ENCODE results near the gene HOXA3.

Gene HOXA3

DNA sequence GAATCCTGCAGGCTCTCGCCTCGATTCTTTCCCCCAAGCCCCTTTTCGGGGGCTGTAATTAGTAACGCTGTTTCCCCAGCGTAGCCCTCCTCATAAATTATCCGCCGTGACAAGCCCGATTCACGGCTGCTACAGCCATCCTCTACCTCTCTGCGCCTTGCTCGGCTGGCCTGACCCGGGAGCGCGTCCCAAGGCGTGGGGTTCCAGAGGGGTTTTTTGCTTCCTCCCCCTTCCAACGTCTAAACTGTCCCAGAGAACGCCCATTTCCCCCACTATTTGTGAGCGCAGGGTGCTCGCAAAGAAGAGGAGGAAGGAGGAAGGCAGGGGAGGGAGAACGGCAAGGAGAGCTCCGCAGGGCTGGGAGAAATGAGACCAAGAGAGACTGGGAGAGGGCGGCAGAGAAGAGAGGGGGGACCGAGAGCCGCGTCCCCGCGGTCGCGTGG lies 9.8 kb downstream of the HOXA3 start:
- no peak for DNase-seq

DNA sequence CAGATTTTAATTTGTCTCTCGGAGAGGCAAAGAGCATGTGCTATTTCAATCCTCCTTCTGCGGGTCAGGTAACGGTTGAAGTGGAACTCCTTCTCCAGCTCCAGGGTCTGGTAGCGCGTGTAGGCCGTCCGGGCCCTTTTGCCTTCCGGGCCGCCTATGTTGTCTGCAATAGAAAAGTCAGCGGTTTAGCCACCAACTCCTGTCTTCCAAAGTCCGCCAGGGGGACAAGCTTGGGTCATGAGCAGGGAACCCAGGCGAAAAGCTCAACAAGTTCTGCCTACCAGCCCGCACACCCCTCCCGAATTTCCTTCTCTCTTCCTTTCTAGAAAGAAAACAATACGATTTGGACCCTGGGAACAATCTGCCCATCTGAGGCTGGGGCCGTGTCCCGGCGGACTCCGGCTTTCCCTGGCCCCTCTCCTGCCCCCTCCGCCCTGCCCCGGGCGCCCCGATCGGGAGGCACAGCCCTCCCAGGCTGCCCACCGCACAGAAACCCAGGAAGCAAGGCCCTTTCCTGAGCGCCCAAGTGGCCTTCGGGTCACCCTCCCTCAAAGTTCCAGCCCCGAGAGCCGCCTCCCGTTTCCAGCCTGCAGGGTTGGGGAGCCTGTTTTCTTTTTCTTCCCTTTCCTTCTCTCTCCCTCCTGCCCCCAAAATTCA lies 10.3 kb downstream of the HOXA3 start:
- no peak for DNase-seq

DNA sequence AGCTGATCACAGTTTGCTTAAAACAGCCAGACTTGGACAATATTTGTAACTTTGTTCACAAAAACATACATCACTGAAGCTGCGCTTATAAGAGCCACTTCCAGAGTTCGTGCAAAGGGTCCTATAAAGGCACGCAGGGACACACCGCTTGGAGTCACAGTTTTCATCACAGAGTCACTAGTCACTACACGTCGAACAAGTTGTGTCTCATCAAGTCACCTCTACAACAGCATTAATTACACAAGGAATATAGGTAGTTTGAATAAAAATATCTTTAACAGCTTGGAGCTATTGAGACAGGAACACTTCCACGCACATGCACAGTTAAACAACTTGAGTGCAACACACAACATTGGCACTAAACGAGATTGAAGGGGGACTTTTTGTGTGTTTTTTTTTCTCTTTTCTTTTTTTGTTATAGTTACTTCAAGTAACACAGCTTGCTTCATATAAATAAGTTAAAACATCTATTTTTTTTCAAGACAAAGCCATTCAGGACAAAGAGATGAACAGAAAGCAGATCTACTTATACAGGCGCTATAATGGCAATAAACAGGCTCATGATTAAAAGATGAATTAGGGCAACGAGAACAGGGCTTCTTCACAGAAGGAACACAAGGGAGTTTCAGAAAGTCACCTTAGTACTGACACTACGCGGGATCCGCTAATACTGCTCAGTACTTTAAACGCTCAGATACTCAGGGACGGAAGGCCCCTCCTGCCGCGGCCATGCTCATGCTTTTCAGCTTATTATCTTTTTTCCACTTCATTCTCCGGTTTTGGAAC lies 11.1 kb downstream of the HOXA3 start:
- no peak for DNase-seq

DNA sequence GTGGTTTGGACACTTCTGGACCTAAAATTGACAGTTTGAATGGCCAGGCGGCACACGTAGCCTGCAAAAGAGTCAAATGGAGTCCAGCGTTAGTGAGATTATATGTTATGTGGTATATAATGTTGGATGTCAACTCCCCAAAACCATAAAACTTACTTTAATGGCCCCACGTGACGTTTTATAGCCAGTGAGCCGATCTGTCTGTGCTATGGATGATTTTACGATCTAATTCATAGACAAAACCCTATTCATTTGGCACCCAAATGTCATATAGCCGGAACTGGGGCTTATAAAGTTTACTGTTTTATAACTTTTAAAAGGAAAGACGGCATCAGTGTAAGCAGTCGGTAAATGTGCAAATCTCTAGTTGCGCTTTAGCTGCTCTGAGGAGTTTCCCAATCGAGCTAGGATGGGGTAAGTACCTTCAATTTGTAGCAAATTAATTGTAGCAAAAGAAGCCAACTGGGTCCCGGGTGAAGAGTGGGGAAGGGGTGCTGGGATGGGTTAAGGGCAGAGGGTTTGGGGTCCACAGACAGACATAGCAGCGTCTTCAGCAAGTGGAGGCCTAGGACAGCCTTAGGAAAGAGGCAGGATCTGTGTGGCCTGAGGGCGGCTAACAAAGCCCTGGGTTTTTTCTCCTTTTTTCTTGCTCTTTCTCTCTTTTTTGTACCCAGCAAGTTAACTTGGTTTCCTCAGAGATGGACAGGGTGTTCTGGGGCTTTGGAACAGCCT lies 12.1 kb downstream of the HOXA3 start:
- DNase-seq, result no peak

DNA sequence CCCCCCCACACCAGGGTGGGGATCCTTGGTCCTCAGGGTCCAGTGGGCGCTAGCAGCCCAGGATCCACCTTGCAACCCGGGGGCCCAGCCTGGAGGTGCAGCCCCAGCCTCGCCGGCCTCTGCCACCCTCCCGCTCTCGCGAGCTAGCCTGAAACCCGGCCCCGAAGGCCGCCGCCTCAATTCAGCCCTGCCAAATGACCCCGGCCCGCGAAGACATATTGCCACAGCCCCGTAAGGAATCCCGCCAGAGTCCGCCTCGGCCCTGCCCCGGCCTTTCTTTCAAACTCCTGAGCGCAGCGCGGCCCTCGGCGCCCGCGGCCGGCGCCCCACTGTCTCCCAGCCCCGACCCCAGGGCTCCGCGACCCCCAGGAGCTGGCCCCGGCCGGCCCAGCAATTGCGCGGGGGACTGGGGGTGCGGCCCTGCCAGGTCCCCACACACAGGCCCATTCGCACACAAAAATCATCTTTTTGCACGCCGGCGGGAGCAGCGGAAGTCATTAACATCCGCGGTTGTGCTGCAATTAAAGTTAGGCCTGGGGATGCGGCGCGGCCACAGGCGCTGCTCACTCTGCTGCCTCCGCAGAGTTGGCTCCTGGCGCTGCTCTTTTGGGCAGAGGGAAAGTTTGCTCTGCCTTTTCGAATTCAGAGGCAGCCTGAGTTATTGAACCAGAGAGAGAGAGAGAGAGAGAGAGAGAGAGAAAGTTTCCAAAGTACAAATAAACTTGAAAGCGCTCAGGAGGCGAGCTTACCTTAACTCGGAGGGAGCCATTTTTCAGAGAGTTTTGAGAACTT lies 12.9 kb downstream of the HOXA3 start:
- DNase-seq, result no peak

DNA sequence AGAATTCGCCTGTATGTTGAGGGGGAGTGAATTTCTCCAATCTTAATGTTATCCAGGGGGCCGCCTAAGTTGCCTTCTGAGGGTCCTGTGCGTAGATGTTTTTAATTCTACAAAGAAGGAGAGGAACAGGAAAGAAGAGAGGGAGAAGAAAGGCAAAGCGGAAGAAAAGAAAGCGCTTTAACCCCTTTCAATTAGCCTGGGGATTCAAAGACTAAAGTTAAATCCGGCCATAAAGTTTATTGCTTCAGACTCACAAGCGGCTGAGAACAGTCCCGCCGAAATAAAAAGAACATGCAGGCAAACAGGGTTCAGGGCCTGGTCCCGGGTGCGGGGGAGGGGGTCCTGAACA lies 13.4 kb downstream of the HOXA3 start:
- DNase-seq, result no peak

DNA sequence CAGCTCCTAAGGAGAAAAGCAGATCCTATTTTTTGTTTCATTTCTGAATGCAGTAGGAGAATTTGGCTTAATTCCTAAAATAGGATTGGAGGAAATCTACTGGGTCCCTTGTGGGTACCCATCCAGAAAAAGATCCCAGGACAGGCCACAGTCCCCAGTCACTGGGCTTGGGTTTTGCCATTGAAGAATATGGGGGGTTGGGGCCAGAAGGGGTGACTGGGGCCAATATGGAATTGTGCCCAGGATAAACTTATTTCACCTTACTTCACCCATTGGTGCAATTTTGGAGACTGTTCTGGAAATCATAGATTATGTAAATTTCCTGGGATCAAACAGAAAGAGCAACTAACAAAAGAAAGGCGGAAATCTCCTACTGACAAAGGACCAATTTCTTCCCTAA lies 13.9 kb downstream of the HOXA3 start:
- DNase-seq, result no peak

DNA sequence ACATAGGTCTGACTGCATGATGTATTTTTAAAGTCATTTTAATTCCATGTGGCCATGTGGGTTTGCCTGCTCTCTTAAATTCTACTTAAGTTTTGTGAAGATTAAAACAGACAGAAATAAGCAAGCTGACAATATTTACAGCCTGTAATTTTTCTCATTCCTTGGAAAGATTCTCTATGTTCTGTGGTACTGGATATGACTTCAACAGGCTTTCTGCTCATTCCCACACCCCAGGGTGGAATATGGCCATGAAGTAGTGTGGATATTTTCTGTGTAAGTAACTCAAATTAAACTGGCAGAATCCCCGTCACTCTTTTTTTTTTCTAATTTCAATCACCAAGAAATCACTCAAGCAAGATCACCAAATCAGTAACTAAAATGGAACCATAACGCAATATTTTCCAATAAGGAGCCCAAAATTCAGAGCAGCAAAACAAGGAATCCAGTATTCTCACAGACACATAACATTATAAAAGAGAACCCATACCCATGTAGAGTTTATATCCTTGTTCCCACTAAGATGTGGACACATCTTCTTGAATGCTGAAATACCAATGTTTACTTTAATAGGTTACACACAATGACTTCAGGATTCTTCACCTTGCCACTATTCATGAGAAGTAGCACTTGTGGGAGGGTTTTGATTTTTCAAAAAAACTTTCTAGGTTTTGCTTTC lies 14.6 kb downstream of the HOXA3 start:
- DNase-seq, result no peak

DNA sequence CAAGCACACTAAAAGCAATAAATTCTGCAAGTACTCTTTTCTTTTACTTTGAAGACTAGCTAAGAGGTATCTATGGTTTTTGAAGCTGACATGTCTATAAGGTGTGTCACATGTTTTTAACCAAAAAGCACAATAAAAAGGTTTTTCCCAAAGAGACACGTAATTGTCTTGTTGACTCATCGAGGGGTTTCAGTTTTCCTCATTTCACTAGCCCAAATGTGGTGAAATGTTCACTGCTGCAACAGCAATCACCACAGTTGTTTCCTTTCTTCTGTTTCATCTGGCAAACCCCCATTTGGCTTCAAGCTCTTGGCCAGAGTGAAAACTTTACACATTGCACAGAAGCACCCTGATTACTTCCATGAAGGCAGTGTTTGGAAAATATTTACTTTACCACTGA lies 18.0 kb downstream of the HOXA3 start:
- DNase-seq, result no peak

DNA sequence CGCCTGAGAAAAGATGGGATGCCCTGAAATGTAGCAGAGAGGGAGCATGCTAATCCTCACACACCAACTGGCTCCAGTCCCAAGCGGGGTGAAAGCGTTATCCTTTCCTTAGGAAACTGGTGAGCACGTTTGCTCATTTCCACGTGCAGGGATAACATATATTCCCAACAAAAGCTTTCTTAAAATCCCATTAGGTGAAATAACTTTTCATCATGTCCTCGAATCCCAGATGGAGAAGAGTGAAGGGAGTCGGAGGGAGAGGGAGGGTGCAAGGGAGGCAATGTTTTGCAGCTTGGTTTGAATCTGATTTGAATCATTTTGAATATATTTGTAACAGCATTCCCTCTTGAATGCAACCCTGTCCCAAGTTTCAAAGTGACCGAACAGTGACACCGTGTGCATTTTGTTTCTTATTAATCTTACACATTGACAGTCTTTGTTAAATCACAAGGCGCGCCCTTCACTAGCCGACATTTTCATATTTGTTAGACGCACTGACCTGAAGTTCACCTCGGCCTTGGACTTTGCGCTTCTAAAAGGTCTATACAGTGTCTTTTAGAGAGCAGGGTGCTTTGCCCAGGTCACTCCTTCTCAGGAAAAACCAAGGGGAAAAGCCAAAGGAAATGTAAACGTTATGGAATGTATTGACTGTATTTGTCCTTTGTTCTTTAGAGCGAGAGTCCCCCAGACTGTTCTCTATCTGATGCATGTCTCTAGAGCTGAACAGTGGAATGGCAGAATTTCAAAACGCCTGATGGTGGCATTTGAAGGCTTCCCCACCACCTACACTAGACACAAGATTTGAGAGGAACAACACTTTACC lies 18.8 kb downstream of the HOXA3 start:
- no peak for DNase-seq

DNA sequence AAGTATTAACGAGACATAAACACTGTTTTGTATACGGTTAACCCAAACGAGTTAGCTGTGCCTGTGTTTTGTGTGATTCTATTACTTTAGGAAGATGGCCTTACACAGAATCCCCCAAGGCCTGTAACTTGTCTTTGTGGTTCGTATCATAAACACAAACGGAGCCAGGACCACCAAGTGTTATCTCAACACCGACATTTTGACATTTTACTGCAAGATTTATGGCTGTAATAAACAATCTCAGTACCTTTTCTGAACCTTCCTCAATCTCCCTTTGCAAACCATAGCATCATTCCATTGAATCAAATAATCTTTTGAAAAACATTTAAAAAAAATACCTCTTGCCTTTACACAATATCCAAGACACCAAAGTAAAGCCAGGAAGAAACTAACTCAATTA lies 19.4 kb downstream of the HOXA3 start:
- no peak for DNase-seq

DNA sequence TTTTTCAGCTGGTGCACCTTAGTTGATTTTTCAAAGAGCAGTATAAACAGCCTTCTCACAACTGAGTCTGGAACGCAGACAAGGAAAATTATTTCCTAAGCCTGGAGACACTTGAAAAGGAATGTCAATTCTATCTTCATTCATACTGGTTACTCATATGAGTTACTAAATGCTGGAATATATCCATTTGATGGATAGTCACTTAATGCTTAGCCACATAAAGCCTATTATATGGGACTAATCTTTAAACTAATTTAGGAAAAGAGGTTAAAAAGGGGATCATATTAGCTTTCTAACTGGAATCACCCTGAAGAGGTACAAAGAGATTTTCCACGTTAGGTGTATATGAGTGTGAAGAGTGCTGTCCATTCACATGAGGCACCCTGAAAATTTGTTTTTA lies 20.2 kb downstream of the HOXA3 start:
- DNase-seq, result no peak

DNA sequence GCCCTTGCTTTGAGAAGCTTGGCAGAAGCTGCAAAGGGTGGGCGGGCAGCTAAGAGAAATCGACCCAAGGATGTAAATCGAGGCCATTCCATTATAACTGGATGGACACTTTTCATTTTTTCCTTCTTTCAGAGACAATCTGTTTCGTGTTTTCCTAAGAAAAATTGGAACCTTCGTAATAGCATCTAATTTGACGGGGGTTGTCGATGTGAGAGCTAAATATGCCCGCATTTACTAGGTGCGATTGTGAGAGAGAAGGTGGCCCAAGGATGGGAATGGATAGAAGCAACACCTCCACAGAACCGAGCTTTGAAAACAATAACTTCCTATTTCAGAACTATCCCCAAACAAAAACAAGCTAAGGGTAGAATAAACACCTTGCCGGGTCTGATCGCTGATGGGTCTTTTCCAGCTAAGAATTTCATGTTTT lies 21.0 kb downstream of the HOXA3 start:
- DNase-seq, result no peak

DNA sequence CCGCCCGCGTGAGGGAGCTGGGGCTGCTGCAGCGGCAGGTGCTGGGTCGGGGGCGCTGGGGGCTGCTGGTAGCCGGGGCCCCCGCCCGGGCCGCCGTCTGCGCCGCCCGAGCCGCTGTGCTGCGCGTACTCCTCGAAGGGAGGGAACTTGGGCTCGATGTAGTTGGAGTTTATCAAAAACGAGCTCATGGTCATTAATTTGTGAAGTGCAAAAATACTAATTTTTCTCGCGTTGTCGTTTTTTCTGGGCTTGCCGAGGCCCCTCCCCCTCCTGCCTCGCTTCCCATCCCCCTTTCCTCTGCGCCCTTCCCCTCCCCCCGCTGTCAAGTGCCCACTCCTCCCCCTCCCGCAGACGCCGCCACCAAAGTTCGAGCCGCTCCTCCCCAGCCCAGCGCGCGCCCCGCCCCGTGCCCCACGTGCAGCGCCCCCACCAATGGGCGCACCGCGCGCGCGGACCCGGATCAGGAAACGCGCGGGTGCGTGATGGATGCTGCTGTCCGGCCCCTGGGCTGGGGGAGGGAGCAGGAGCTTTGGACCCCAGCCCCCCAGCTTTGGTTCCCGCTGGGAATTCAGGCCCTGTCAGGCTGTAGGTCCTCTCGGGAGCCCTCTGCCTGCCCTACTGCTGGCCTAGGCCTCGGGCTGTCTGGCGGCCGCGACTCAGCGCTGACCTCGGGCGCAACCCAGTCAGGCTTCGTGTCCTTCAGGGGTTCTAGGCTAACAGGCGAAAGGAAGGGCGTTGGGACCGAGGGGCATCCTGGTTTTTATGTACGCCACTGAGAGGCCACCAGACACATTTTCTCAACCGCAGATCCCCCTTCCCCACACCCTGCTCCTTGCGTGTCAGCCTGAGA lies 21.6 kb downstream of the HOXA3 start, which contains the start of gene HOXA4:
Gene HOXA4 (minus strand): TSS at position 218 of the 850 bp plus-strand sequence. CDS start 24 bp downstream, at position 194.
- DNase-seq, result peak; percentile 74

DNA sequence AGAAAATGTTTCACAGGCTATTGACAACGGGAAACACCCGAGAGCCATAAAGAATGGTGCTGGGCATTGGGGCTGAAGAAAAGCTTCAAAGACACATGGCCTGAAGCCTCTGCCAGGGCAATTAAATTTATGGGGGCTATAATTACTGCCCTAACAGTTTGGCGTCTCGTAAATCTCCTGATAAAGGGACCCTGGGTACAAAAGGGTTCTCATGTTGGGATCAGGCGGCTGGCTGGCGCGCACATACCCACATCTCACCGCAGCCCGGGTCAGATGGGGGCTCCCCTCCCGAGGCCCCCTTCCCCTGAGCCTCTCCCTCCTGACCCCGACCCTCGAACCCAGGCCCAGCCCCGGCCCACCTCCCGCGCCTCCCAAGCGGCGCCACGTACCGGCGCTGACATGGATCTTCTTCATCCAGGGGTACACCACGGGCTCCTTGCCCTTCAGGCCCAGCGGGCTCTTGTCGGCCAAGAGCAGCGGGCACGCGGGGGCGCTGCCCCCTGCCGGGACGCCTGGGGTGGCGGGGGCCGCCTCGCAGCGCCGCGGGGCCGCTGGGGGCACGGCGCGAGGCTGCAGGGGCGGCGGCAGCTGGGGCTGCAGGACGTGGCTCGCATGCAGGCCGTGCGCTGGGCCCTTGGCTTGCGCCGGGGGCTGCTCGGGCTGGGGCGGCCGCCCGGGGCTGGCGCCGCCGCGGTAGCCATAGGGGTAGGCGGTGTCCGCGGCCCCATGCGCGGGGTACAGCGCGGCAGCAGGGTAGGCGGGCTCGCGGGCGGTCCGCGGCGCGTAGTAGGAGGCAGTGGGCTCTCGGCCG lies 22.4 kb downstream of the HOXA3 start:
- DNase-seq, result no peak

DNA sequence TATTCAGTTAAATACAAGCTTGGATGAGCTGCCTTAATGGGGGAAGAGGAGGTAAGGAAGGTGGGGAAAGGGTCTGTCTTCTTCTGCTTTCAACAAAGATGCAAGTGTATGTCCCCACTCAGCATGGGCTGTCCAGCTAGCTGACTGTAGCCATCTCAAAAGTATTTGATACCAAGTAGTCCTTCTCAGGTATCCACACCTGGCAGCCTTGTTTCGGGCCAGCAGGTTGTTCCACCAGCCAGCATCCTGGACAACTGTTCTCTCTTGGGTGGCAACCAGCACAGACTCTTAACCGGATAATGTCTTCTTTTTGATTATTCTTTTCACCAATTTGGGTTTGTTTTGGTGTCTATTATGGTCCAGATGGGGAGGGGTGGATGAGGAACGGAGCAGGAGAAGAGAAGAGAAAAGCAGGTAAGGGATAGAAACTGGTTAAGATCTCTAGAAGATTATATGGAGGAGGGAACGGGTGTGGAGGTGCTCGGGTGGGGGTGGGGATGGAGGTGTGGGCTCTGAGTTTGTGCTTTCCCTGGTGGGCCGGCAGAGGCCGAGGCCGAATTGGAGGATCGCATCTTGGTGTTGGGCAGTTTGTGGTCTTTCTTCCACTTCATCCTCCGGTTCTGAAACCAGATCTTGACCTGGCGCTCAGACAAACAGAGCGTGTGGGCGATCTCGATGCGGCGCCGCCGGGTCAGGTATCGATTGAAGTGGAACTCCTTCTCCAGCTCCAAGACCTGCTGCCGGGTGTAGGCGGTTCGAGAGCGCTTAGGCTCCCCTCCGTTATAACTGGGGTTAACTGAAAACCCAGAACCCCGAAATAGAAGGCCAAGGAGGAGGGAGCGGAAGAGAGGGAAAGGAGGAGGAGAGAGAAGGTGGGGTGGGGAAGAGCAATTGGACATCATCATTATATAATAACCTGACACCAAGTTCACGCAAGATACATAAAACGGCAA lies 23.3 kb downstream of the HOXA3 start:
- no peak for DNase-seq

DNA sequence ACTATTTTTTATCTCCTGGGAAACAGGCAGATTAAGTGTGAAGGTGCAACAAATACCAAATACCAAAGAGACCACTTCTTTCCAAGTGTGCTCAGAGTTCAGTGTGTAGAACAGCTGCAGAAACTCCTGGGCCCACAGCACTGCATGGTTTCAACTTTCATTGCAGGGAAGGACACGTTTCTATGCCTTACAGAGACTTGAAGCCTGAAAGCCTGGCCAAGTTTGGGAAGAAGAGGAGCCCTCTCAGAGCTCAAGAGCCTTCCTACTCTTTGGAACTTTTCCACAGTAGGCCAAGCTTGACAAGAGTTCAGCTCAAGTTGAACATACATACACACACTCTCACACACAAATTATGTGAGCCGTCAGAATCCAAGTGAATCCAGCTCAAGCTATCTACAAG lies 24.3 kb downstream of the HOXA3 start:
- DNase-seq, result no peak

DNA sequence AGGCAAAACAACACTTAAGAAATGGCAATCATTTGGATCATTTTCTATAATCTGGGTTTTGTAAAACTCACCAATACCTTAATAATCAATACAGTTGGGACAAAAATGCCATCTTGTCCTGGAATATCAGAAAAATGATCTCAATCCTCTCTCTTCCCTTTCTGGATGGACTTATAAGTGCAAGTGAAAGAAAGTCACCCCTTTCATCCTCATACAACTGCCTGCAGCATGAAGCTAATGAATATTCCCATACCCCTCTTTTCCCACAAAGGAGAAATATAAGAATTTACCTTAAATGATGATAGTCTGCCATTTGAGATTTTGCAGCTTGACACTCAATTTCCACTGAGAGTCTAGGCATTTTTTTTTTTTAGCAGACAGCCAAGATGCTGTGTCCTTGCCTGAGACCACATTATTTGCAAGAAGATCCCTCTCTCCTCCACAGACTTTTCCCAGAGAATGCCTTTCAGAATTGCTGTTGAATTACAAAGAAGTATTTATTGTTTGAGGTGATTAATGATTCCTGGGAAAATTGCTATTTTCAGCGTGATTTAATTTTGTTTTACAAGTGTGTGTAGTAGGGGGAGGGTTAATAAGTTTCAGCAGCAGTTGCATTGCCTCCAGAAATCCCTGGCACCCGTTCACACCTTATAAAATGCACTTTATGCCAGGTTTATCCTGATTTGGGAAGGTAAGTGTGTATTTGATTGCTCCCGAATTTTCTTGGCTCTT lies 25.6 kb downstream of the HOXA3 start:
- DNase-seq, result no peak

All from NCI-H1436 (cell line).